DND-41 (cell line): ENCODE measurements around the gene DCTPP1.
"Not testable (repeated sequence)": the region's sequence is repeated elsewhere in the genome, so short reads cannot be mapped to it uniquely, and the experiment has no call there.

Source experiments
- ATAC-seq: fragments of 200-7000 bp; cut with Tn5 transposase; 3 replicates; pipeline ENCODE4 v1.9.1; 2021; ENCODE audit warnings: low read depth; ENCODE audit not compliant: insufficient read depth
- DNase-seq: peaks from one replicate; pipeline ENCODE4 v3.0.0-alpha.2; 2020
- H2AFZ ChIP-seq: 2 replicates; pipeline ENCODE4 v1.6.0; 2012; ENCODE audit warnings: low read depth, low read length
- H3K27ac ChIP-seq: 2 replicates; pipeline ENCODE4 v1.5.1; 2012; ENCODE audit warnings: low read length, inconsistent platforms
- H3K27me3 ChIP-seq: fragments of 200-600 bp; sonication (generic); 2 replicates; pipeline ENCODE4 v1.6.0; 2012; ENCODE audit warnings: low read length, mild to moderate bottlenecking, inconsistent platforms; ENCODE audit not compliant: insufficient read depth, poor library complexity
- H3K36me3 ChIP-seq: 2 replicates; pipeline ENCODE4 v1.5.1; 2012; ENCODE audit warnings: low read length, inconsistent platforms; ENCODE audit not compliant: insufficient read depth
- H3K4me1 ChIP-seq: 2 replicates; pipeline ENCODE4 v1.5.1; 2012; ENCODE audit warnings: mild to moderate bottlenecking, low read length; ENCODE audit not compliant: insufficient read depth
- H3K4me2 ChIP-seq: 2 replicates; pipeline ENCODE4 v1.6.0; 2012; ENCODE audit warnings: mild to moderate bottlenecking, moderate library complexity, low read length, inconsistent platforms; ENCODE audit not compliant: insufficient read depth
- H3K4me3 ChIP-seq, 2 experiments: fragments of 200-600 bp in 1 of 2; shearing (Covaris generic) in 1 of 2; 2 replicates each; pipeline ENCODE4 v1.5.1; 2012 to 2016; ENCODE audit warnings: inconsistent platforms in 2 of 2, low read length in 2 of 2, mild to moderate bottlenecking in 2 of 2, low read depth in 1 of 2, moderate library complexity in 1 of 2
- H3K79me2 ChIP-seq: 2 replicates; pipeline ENCODE4 v1.6.0; 2012; ENCODE audit warnings: low read length, inconsistent platforms; ENCODE audit not compliant: insufficient read depth
- H3K9ac ChIP-seq: 2 replicates; pipeline ENCODE4 v1.6.0; 2012; ENCODE audit warnings: low read depth, mild to moderate bottlenecking, inconsistent platforms, low read length, moderate library complexity
- H3K9me3 ChIP-seq: 2 replicates; pipeline ENCODE4 v1.5.1; 2012; ENCODE audit warnings: low read length, moderate library complexity, mild to moderate bottlenecking, inconsistent platforms; ENCODE audit not compliant: insufficient read depth, severe bottlenecking
- H4K20me1 ChIP-seq: 2 replicates; pipeline ENCODE4 v1.6.0; 2012; ENCODE audit warnings: low read length; ENCODE audit not compliant: insufficient read depth
- EZH2 ChIP-seq: IDR thresholded peaks from 3 replicates; pipeline ENCODE4 v1.6.1; 2012; ENCODE audit warnings: borderline replicate concordance, low read depth, mild to moderate bottlenecking, moderate library complexity, low read length, inconsistent platforms; ENCODE audit not compliant: severe bottlenecking
- TF ChIP-seq, protein P1 (sequence below): IDR thresholded peaks from 2 replicates; pipeline ENCODE4 v1.5.1; 2012; ENCODE audit warnings: borderline replicate concordance, low read length, moderate library complexity, mild to moderate bottlenecking; ENCODE audit not compliant: poor library complexity, severe bottlenecking; ENCODE audit errors: extremely low read depth

The DCTPP1 gene

DNA sequence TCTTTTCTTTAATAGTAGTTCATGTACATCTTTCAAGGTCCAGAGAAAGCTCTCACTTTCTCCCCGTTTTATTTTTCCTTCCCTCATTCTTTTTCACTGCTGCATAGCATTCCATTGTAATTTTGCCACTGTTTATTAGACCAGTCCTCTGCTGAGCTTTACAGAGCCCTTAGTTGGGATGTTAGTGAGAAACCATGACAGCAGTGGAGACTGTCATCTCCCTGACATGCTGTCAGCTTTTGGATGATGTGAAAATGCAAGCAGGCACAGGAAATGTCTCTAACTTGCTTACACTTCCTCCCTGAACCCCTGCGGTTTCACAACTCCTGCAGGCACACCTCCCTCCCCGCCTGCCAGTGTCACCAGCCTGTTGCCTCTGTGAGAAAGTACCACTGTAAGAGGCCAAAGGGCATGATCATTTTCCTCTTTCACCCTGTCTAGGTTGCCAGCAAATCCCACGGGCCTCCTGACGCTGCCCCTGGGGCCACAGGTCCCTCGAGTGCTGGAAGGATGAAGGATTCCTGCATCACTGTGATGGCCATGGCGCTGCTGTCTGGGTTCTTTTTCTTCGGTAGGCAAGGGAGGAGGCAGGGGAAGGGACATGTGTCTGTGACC is 42.6 kb upstream of the DCTPP1 start, which contains the start of gene ITGAL:
Gene ITGAL (plus strand): TSS at position 415 of the 615 bp plus-strand sequence. CDS start 96 bp downstream, at position 511.
- Histone ChIP-seq H3K36me3 (no peaks in the 10 kb centered on the region), H3K27me3 (no peaks in the 10 kb centered on the region), H3K79me2 (no peaks in the 10 kb centered on the region), H4K20me1 (no peaks in the 10 kb centered on the region), H3K4me2 (peak within 1 kb of the TSS; percentile 78), H3K9me3 (no peaks in the 10 kb centered on the region), H3K9ac (peak within 1 kb of the TSS; percentile 59), H3K27ac (peak within 1 kb of the TSS; percentile 86), H3K4me1 (peaks cover 39% of the 10 kb centered on the region), H3K4me3 (peak within 1 kb of the TSS in 1 of 2 experiments; percentile 58; a peak in 3 of 4 replicates), H2AFZ (peak within 1 kb of the TSS; percentile 70)
- DNase-seq (peak; percentile 89), ATAC-seq (peak; percentile 97)
- no peak for TF ChIP-seq EZH2
- TF ChIP-seq, protein P1, sequence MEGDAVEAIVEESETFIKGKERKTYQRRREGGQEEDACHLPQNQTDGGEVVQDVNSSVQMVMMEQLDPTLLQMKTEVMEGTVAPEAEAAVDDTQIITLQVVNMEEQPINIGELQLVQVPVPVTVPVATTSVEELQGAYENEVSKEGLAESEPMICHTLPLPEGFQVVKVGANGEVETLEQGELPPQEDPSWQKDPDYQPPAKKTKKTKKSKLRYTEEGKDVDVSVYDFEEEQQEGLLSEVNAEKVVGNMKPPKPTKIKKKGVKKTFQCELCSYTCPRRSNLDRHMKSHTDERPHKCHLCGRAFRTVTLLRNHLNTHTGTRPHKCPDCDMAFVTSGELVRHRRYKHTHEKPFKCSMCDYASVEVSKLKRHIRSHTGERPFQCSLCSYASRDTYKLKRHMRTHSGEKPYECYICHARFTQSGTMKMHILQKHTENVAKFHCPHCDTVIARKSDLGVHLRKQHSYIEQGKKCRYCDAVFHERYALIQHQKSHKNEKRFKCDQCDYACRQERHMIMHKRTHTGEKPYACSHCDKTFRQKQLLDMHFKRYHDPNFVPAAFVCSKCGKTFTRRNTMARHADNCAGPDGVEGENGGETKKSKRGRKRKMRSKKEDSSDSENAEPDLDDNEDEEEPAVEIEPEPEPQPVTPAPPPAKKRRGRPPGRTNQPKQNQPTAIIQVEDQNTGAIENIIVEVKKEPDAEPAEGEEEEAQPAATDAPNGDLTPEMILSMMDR: no peak

DNA sequence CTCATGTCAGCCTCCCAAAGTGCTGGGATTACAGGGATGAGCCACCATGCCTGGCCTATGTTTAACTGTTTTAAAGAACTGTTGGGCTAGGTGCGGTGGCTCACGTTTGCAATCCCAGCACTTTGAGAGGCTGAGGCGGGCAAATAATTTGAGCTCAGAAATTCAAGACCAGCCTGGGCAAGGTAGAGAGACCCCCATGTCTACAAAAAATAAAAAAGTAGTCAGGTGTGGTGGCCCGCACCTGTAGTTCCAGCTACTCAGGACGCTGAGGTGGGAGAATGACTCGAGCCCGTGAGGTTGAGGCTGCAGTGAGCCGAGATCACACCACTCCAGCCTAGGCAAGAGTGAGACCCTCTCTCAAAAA is 40.8 kb upstream of the DCTPP1 start:
- no peak for DNase-seq
- Histone ChIP-seq H3K9ac (no peak overlapping the region), H3K4me1 (peaks cover 49% of the 10 kb centered on the region), H3K4me2 (no peak overlapping the region), H3K9me3 (no peaks in the 10 kb centered on the region), H3K27ac (0 out of 2 replicates have a peak overlapping the region, but pooled peaks have one; percentile 29), H2AFZ (no peak overlapping the region), H3K36me3 (no peaks in the 10 kb centered on the region), H3K27me3 (no peaks in the 10 kb centered on the region), H4K20me1 (no peaks in the 10 kb centered on the region), H3K4me3 (no peak overlapping the region), H3K79me2 (no peaks in the 10 kb centered on the region)
- no peak for TF ChIP-seq EZH2
- TF ChIP-seq, protein P1: no peak
- ATAC-seq: no peak

DNA sequence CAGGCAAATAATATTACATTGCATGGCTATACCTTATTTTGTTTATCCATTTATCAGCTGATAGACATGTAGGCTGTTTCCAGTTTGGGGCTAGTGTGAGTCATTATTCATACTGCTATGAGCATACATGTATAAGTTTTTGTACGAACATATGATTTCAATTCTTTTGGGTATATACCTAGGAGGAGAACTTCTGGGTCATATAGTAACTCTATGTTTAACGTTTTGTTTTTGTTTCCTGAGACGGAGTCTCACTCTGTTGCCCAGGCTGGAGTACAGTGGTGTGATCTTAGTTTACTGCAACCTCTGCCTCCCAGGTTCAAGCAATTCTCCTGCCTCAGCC is 40.3 kb upstream of the DCTPP1 start:
- ATAC-seq (no peak), DNase-seq (no peak)
- TF ChIP-seq, protein P1: no peak
- TF ChIP-seq EZH2: no peak
- no peaks in the 10 kb centered on the region for H3K36me3 ChIP-seq
- peaks cover 54% of the 10 kb centered on the region for H3K4me1 ChIP-seq
- no peak overlapping the region for H3K4me3 ChIP-seq
- H3K79me2 ChIP-seq: no peaks in the 10 kb centered on the region
- H3K27ac ChIP-seq: no peak overlapping the region
- no peak overlapping the region for H3K9ac ChIP-seq
- no peaks in the 10 kb centered on the region for H3K9me3 ChIP-seq
- H3K27me3 ChIP-seq: no peaks in the 10 kb centered on the region
- no peaks in the 10 kb centered on the region for H4K20me1 ChIP-seq
- H3K4me2 ChIP-seq: no peak overlapping the region
- no peak overlapping the region for H2AFZ ChIP-seq

DNA sequence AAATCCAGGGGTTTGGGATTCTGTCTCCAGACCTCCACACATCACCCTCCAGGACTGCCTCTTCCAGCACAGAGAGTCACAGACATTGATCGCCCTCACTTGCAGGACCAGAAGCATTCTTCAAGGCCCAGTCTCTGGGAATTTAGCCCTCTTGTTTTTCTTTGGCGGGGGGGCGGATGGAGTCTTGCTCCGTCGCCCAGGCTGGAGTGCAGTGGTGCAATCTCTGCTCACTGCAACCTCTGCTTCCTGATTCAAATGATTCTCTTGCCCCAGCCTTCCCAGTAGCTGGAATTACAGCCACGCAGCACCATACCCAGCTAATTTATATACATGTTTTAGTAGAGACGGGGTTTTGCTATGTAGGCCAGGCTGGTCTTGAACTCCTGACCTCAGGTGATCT is 34.2 kb upstream of the DCTPP1 start:
- no peak overlapping the region for H3K4me3 ChIP-seq
- no peaks in the 10 kb centered on the region for H3K79me2 ChIP-seq
- no peaks in the 10 kb centered on the region for H3K36me3 ChIP-seq
- no peak overlapping the region for H3K27ac ChIP-seq
- no peak overlapping the region for H3K9ac ChIP-seq
- TF ChIP-seq EZH2: no peak
- TF ChIP-seq, protein P1: no peak
- H3K4me2 ChIP-seq: no peak overlapping the region
- no peaks in the 10 kb centered on the region for H3K27me3 ChIP-seq
- no peaks in the 10 kb centered on the region for H3K9me3 ChIP-seq
- no peak for DNase-seq
- no peaks in the 10 kb centered on the region for H4K20me1 ChIP-seq
- H3K4me1 ChIP-seq: peaks cover 21% of the 10 kb centered on the region
- no peak overlapping the region for H2AFZ ChIP-seq
- ATAC-seq: no peak

DNA sequence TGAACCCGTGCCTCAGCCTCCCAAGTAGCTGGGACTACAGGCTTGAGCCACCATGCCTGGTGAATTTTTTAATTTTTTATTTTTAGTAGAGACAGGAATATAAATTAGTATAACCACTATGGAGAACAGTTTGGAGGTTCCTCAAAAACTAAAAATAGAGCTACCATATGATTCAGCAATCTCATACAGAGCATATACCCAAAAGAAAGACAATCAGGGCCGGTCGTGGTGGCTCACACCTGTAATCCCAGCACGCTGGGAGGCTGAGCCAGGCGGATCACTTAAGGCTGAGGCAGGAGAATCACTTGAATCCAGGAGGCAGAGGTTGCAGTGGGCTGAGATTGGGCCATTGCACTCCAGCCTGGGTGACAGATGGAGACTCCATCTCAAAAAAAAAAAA is 31.6 kb upstream of the DCTPP1 start:
- peaks cover 32% of the 10 kb centered on the region for H3K4me1 ChIP-seq
- H4K20me1 ChIP-seq: not testable (repeated sequence)

More for the DNA sequence above, 31.6 kb upstream of the DCTPP1 start:
- H3K4me2 ChIP-seq, H3K27me3 ChIP-seq, H3K4me3 ChIP-seq, DNase-seq, H3K79me2 ChIP-seq, ATAC-seq, H3K36me3 ChIP-seq, H3K27ac ChIP-seq, H3K9me3 ChIP-seq, H3K9ac ChIP-seq, H2AFZ ChIP-seq: not testable (repeated sequence)
